ENCODE measurements around the gene GOLGA3.

DNA sequence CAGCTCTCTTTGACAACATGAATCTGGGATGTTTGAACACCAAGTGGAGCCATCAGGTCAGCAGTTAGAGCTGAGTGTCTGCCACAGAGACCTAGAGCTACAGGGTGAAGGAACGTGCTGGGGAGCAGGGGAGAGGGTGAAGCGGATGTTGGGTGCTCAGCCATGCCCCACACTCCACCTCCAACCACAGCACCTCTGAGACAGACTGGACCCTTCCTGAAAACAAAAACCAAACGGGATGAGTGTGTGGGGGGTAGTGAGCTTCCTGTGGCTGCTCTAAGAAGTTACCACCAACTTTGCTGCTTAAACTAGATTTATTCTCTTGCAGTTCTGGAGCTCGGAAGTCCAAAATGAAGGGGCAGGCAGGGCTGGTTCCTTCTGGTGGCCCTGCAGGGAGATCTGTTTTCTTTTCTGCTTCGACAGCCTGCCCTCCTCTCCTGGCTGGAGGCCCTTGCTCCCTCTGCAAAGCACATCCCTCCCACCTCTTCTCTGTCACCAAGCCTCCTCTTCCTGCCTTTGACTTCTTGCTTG is 5.6 kb upstream of the GOLGA3 start:
- TF ChIP-seq, protein P1, sequence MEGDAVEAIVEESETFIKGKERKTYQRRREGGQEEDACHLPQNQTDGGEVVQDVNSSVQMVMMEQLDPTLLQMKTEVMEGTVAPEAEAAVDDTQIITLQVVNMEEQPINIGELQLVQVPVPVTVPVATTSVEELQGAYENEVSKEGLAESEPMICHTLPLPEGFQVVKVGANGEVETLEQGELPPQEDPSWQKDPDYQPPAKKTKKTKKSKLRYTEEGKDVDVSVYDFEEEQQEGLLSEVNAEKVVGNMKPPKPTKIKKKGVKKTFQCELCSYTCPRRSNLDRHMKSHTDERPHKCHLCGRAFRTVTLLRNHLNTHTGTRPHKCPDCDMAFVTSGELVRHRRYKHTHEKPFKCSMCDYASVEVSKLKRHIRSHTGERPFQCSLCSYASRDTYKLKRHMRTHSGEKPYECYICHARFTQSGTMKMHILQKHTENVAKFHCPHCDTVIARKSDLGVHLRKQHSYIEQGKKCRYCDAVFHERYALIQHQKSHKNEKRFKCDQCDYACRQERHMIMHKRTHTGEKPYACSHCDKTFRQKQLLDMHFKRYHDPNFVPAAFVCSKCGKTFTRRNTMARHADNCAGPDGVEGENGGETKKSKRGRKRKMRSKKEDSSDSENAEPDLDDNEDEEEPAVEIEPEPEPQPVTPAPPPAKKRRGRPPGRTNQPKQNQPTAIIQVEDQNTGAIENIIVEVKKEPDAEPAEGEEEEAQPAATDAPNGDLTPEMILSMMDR (conservative IDR thresholded peaks at IDR 0.05): no peak
- no peak for TF ChIP-seq ZFX (IDR thresholded peaks at IDR 0.05)

Data from C4-2B (cell line).